ENCODE data around the gene NMNAT2.
A peak's percentile ranks its signal among the peaks of the same experiment; 100 is the strongest.

The NMNAT2 gene

DNA sequence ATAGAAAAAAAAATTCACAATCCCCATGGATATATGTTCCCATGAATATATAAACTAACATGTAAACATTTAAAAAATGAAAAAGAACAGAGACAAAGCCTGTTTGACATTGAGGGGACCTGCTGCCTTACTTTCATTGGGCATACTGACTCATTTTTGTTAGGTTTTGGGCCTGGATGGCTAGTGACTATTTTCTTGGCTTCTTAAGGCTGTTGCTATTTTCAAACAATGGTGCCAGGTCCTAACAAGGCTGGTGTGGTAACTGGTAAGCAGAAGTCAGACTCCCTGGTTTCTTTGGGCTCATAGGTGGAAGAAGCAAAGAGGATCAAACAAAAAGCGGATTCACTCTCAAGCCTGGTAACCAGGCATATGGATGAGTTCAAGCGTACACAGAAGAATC lies 181.1 kb downstream of the NMNAT2 start:
- no peak for DNase-seq (ENCODE audit: low read depth in 2 of 2)

GRCh38 chr1:183236158-183236725 lies 181.9 kb downstream of the NMNAT2 start:
- DNase-seq (ENCODE audit: low read depth in 2 of 2) = no peak

DNA sequence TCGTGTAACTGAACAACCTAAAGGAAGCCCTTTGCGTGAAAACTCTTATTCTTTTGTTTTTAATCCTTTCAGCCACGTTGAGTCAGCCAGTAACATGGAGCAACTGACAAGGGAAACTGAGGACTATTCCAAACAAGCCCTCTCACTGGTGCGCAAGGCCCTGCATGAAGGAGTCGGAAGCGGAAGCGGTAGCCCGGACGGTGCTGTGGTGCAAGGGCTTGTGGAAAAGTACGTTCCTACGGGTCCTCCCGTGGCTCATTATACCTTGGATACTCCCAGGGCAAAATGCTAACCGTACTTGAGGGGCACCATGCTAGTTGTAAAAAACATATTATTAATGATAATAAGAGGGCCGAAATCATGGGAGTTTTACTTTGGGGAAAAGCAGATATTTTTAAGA lies 182.7 kb downstream of the NMNAT2 start:
- no peak for DNase-seq (ENCODE audit: low read depth in 2 of 2)

DNA sequence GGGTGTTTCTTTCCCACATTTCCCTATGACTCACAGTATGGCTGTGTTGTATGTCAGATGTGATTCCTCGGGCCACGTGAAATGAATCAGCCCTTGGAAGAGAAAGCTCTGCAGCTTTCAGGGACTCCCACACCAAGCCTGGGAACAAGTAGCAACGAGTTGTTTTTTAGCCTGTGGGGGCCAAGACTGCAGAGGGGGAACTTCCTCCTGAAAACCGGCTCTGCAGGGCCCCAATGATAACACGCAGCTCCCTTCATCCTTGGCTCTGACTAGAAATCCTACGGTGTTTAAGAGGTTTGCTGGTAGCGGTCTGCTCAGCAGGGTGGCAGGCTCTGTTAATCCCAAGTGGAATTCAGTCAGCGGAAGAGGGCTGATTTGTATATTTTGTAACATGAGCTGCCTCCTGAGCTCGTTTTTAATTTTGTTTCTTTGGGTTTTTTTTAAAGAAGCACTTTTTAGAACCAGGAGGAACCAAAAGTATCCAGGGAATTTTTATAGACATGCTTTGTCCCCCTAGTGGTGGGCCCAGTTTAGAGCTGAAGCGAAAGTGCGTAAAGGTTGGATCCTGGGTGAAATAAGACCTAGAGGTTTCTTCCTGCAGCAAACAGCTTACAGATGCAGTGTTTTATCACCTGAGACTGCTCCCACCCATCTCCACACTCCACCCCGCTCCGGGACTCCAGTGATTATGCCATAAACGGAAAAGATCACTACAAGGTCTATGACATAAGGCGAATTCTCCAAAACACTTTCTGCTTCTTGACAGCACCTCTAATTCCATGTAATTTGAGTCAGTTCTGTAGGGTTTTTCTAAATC lies 183.3 kb downstream of the NMNAT2 start:
- no peak for DNase-seq (ENCODE audit: low read depth in 2 of 2)

- DNase-seq (ENCODE audit: low read depth in 2 of 2) = no peak
Measured at GRCh38 chr1:183233113-183233512, 185.1 kb downstream of the NMNAT2 start.

GRCh38 chr1:183231545-183231944 lies 186.6 kb downstream of the NMNAT2 start:
- no peak for DNase-seq (ENCODE audit: low read depth in 2 of 2)

- no peak for DNase-seq (ENCODE audit: low read depth in 2 of 2)
Measured at GRCh38 chr1:183230413-183230812, 187.8 kb downstream of the NMNAT2 start.

- no peak for DNase-seq (ENCODE audit: low read depth in 2 of 2)
Measured at GRCh38 chr1:183228347-183229220, 189.6 kb downstream of the NMNAT2 start.

GRCh38 chr1:183227422-183228346 lies 190.5 kb downstream of the NMNAT2 start:
- peak in 1 of 2 donors; percentile 14 for DNase-seq (ENCODE audit: low read depth in 2 of 2)

DNA sequence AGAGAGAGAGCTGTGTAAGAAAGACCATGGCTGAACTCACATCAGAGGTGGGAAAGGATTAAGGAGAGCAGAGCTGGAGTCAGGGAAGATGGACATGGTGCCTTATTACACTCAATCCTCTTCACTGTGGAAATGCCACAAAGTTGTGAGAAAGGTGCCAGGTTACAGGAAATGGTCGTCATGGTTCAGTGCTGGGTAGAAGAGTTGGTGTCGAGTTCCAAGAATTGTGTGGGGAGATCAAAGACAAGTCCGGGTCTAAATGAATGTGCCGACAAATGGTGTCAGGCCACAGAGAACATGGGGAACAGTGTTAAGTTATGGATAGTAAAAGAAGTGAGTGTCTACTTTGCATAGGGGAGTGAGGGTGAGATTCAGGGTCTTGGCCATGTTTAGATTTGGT lies 191.2 kb downstream of the NMNAT2 start:
- no peak for DNase-seq (ENCODE audit: low read depth in 2 of 2)

GRCh38 chr1:183226361-183226760 lies 191.8 kb downstream of the NMNAT2 start:
- DNase-seq (ENCODE audit: low read depth in 2 of 2) = no peak

GRCh38 chr1:183223467-183223866 lies 194.7 kb downstream of the NMNAT2 start:
- no peak for DNase-seq (ENCODE audit: low read depth in 2 of 2)

DNA sequence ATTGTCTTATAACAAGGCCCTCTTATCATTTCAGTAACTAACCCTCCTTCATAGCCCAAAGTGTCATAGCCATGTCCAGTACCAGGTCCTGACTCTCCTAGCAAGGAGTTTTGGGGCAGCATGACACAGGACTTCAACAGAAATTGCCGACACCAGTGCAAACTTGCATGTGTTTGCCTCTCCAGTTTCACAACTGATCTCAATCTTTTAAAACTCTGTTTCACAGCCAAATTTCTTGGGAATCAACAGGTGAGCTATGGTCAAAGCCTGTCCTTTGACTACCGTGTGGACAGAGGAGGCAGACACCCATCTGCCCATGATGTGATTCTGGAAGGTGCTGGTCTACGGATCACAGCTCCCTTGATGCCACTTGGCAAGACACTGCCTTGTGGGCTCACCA lies 195.3 kb downstream of the NMNAT2 start:
- no peak for DNase-seq (ENCODE audit: low read depth in 2 of 2)

DNA sequence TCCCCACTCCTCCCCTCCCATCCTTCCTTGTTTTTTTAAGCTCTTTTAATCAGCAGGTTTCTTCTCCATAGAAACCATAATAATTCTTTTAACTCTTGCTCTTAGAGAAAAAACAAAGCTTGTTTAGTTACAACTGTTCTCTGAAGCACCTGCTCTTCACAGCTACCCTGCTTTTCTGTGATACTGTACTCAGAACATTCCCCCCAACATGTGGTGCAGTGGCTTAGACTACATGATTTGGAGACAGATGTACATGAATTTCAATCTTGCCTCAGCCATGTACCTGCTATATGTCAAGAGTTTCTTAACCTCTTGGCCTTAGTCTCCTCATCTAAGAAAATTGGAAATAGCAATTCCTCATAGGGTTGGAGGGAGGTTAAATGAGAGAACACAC lies 198.6 kb downstream of the NMNAT2 start:
- no peak for DNase-seq (ENCODE audit: low read depth in 2 of 2)

DNA sequence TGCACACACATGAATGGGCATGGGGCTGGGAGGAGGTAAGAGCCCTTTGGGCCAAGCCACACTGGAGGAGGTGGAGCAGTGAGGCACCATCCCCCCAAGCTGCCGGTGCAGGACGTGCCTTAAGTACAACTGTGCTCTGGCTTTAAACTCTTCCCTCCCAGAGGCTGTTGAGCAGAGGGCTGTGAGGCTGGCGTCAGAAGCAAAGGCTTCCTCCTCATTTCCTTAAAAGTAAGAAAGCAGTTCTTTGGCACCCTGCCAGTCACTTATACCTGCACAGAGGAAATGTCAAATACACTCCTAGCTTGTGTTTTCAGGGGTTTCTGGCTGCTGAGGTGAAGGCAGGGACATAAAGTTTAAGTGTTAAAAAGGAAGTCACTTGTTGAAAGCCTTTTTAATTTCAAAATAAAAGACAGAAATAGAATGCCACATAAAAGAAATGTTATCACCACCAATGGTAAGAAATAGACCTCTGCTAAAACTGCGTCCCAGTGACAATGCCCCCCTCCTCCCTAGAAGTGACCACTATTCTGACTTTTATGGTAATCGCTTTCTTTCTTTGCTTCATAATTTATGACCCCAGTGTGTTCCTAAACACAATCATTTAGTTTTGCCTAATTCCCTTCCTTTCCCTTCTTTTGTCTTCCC lies 199.1 kb downstream of the NMNAT2 start:
- peak in 1 of 2 donors; percentile 6 for DNase-seq (ENCODE audit: low read depth in 2 of 2)

DNA sequence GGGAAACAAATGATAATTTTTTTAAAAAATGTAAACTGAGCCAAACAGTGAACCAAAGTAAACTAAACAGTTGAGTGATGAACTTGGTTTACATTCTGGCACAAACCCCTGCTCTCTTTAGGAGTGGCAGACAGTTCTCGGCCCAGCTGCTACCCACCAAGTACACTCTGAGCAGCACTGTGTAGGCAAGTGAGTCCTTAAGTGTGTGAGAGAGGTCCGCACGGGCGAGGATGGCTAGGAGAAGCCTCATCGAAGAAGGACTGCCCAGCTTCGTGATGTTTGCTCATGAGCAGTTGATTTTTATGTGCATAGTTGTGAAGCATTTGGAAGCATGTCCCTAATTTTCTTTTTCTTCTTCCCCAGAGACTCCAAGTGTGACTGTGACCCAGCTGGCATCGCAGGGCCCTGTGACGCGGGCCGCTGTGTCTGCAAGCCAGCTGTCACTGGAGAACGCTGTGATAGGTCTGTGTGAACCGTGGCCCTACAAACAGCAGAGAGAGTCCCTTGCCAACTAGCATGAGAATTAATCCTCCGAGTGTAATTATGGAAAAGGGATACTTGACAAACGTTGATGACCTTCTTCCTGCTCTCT lies 200.1 kb downstream of the NMNAT2 start:
- DNase-seq (ENCODE audit: low read depth in 2 of 2) = no peak

DNA sequence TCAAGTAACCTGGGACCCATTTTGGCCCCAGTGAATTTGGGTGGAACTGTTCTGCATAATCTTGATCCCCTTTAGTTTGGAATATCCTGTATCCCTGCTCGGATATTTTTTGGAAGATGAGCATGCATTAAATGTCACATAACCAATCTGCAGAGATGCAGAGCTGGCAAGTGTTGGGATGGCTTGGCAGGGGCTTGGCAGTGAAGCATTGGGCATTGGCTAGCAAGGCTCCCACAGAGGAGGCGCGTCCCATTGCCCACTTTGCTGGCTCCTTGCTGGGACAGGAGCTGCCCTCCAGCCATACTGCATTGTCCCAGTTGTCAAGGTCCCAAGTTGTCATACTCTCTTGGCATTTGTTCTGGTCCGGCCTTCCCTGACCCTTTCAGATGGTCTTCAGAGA lies 202.2 kb downstream of the NMNAT2 start:
- DNase-seq (ENCODE audit: low read depth in 2 of 2) = no peak

GRCh38 chr1:183215076-183215720 lies 203.0 kb downstream of the NMNAT2 start:
- DNase-seq (ENCODE audit: low read depth in 2 of 2) = no peak

DNA sequence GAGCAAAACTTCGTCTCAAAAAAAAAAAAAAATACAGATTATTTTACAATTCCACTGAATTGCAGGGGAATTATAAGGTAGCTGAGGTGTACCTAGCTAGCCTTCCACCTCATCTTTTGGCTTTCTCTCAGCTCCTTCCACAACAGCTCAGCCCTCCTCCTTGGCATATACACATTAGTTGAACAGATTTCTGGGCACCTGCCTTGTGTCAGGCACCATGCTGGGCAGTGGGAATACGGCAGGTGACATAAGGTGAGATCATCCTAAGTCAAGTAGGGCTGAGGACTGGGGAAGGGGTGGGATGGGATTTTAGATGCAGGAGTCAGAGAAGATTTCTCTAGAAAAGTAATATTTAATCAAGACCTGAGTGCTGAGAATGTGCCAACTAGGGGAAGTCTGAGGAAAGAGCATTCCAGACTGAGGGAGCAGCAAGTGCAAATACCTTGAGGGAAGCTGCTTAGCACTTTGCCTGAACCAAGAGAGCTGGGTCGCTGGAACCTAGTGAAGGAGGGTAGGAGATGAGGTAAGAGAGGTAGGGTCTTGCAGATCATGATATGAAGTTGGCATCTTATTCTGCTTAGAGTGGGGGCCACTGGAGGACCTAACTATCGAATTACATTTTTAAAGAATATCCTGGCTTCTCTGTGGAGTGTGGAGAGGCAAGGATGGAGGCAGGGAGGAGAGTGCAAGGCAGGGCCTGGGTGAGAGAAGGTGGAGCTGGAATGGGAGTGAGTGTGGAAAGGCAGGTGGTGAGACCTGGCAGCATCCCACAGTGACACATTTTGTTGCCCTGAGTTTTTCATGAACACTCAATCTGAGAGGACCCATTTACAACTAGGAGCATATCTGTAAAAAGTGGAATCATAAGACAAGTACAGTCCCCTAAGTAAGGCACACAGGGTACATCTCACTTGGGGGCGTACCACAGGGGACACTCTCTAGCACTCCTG lies 203.9 kb downstream of the NMNAT2 start:
- DNase-seq (ENCODE audit: low read depth in 2 of 2) = no peak
